ENCODE measurements around the gene SMIM24.

- TF ChIP-seq, protein P1, sequence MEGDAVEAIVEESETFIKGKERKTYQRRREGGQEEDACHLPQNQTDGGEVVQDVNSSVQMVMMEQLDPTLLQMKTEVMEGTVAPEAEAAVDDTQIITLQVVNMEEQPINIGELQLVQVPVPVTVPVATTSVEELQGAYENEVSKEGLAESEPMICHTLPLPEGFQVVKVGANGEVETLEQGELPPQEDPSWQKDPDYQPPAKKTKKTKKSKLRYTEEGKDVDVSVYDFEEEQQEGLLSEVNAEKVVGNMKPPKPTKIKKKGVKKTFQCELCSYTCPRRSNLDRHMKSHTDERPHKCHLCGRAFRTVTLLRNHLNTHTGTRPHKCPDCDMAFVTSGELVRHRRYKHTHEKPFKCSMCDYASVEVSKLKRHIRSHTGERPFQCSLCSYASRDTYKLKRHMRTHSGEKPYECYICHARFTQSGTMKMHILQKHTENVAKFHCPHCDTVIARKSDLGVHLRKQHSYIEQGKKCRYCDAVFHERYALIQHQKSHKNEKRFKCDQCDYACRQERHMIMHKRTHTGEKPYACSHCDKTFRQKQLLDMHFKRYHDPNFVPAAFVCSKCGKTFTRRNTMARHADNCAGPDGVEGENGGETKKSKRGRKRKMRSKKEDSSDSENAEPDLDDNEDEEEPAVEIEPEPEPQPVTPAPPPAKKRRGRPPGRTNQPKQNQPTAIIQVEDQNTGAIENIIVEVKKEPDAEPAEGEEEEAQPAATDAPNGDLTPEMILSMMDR (IDR thresholded peaks at IDR 0.05): no peak
- TF ChIP-seq EP300 (IDR thresholded peaks at IDR 0.05): no peak
- no peak for TF ChIP-seq POLR2A (IDR thresholded peaks at IDR 0.05)
Measured at GRCh38 chr19:3479177-3479833, 1.0 kb downstream of the SMIM24 start.
